Measurements from ENCODE around the gene TRAPPC2B.
A peak's percentile ranks its signal among the peaks of the same experiment; 100 is the strongest.
"Not testable (repeated sequence)": the region's sequence is repeated elsewhere in the genome, so short reads cannot be mapped to it uniquely, and the experiment has no call there.

Gene TRAPPC2B

GRCh38 chr19:57366776-57367175 is 3.4 kb downstream of the TRAPPC2B start:
- H3K9ac ChIP-seq (ENCODE audit: low read depth in 1 of 2, low read length in 2 of 2), result no peak overlapping the region
- H3K4me1 ChIP-seq (ENCODE audit: control insufficient read depth in 2 of 2, insufficient read depth in 2 of 2, low read length in 2 of 2), result peaks cover 5% of the 10 kb centered on the region in 2 donors
- no peak overlapping the region for H3K4me3 ChIP-seq (ENCODE audit: low read length in 2 of 2)
- H3K27me3 ChIP-seq (ENCODE audit: control insufficient read depth in 2 of 2, insufficient read depth in 2 of 2, low read length in 2 of 2), result no peaks in the 10 kb centered on the region
- H3K36me3 ChIP-seq (ENCODE audit: control insufficient read depth in 2 of 2, insufficient read depth in 2 of 2, low read length in 2 of 2), result peaks cover 3 to 6% of the 10 kb centered on the region in 2 donors
- no peak overlapping the region for H3K27ac ChIP-seq (ENCODE audit: low read depth in 2 of 2, low read length in 2 of 2)
- no peaks in the 10 kb centered on the region for H3K9me3 ChIP-seq (ENCODE audit: control insufficient read depth in 2 of 2, low read length in 2 of 2)

GRCh38 chr19:57374179-57374578 is 10.8 kb downstream of the TRAPPC2B start:
- Histone ChIP-seq H3K9me3 (ENCODE audit: control insufficient read depth in 2 of 2, low read length in 2 of 2) (peaks cover 19 to 23% of the 10 kb centered on the region in 2 donors), H3K4me1 (ENCODE audit: control insufficient read depth in 2 of 2, insufficient read depth in 2 of 2, low read length in 2 of 2) (no peaks in the 10 kb centered on the region), H3K9ac (ENCODE audit: low read depth in 1 of 2, low read length in 2 of 2) (no peak overlapping the region), H3K27me3 (ENCODE audit: control insufficient read depth in 2 of 2, insufficient read depth in 2 of 2, low read length in 2 of 2) (no peaks in the 10 kb centered on the region), H3K27ac (ENCODE audit: low read depth in 2 of 2, low read length in 2 of 2) (no peak overlapping the region), H3K4me3 (ENCODE audit: low read length in 2 of 2) (no peak overlapping the region), H3K36me3 (ENCODE audit: control insufficient read depth in 2 of 2, insufficient read depth in 2 of 2, low read length in 2 of 2) (peaks cover 30 to 44% of the 10 kb centered on the region in 2 donors)

GRCh38 chr19:57374647-57375046 is 11.3 kb downstream of the TRAPPC2B start:
- Histone ChIP-seq H3K36me3 (ENCODE audit: control insufficient read depth in 2 of 2, insufficient read depth in 2 of 2, low read length in 2 of 2) (peaks cover 30 to 44% of the 10 kb centered on the region in 2 donors), H3K9me3 (ENCODE audit: control insufficient read depth in 2 of 2, low read length in 2 of 2) (peaks cover 21 to 23% of the 10 kb centered on the region in 2 donors)
- not testable (repeated sequence) for H3K4me3 ChIP-seq (ENCODE audit: low read length in 2 of 2); H3K27ac ChIP-seq (ENCODE audit: low read depth in 2 of 2, low read length in 2 of 2); H3K4me1 ChIP-seq (ENCODE audit: control insufficient read depth in 2 of 2, insufficient read depth in 2 of 2, low read length in 2 of 2); H3K9ac ChIP-seq (ENCODE audit: low read depth in 1 of 2, low read length in 2 of 2); H3K27me3 ChIP-seq (ENCODE audit: control insufficient read depth in 2 of 2, insufficient read depth in 2 of 2, low read length in 2 of 2)

- H3K9me3 ChIP-seq (ENCODE audit: control insufficient read depth in 2 of 2, low read length in 2 of 2), result peaks cover 24 to 26% of the 10 kb centered on the region in 2 donors
- no peaks in the 10 kb centered on the region for H3K4me1 ChIP-seq (ENCODE audit: control insufficient read depth in 2 of 2, insufficient read depth in 2 of 2, low read length in 2 of 2)
- H3K36me3 ChIP-seq (ENCODE audit: control insufficient read depth in 2 of 2, insufficient read depth in 2 of 2, low read length in 2 of 2), result peaks cover 30 to 44% of the 10 kb centered on the region in 2 donors
These were observed 12.8 kb downstream of the TRAPPC2B start for GRCh38 chr19:57376151-57376550.

GRCh38 chr19:57377498-57378146 is 14.3 kb downstream of the TRAPPC2B start:
- no peak overlapping the region for H3K27ac ChIP-seq (ENCODE audit: low read depth in 2 of 2, low read length in 2 of 2)
- H3K27me3 ChIP-seq (ENCODE audit: control insufficient read depth in 2 of 2, insufficient read depth in 2 of 2, low read length in 2 of 2), result no peaks in the 10 kb centered on the region
- no peak overlapping the region for H3K9ac ChIP-seq (ENCODE audit: low read depth in 1 of 2, low read length in 2 of 2)
- H3K4me3 ChIP-seq (ENCODE audit: low read length in 2 of 2), result no peak overlapping the region
- no peaks in the 10 kb centered on the region for H3K4me1 ChIP-seq (ENCODE audit: control insufficient read depth in 2 of 2, insufficient read depth in 2 of 2, low read length in 2 of 2)
- H3K36me3 ChIP-seq (ENCODE audit: control insufficient read depth in 2 of 2, insufficient read depth in 2 of 2, low read length in 2 of 2), result peaks cover 19 to 30% of the 10 kb centered on the region in 2 donors
- H3K9me3 ChIP-seq (ENCODE audit: control insufficient read depth in 2 of 2, low read length in 2 of 2), result peaks cover 24 to 25% of the 10 kb centered on the region in 2 donors

More at GRCh38 chr19:57376151-57376550, 12.8 kb downstream of the TRAPPC2B start:
- Histone ChIP-seq H3K27ac (ENCODE audit: low read depth in 2 of 2, low read length in 2 of 2) (no peak overlapping the region), H3K27me3 (ENCODE audit: control insufficient read depth in 2 of 2, insufficient read depth in 2 of 2, low read length in 2 of 2) (no peaks in the 10 kb centered on the region), H3K9ac (ENCODE audit: low read depth in 1 of 2, low read length in 2 of 2) (no peak overlapping the region), H3K4me3 (ENCODE audit: low read length in 2 of 2) (no peak overlapping the region)

- H3K36me3 ChIP-seq (ENCODE audit: control insufficient read depth in 2 of 2, insufficient read depth in 2 of 2, low read length in 2 of 2), result peaks cover 12 to 15% of the 10 kb centered on the region in 2 donors
- H3K4me3 ChIP-seq (ENCODE audit: low read length in 2 of 2), result no peak overlapping the region
- no peaks in the 10 kb centered on the region for H3K27me3 ChIP-seq (ENCODE audit: control insufficient read depth in 2 of 2, insufficient read depth in 2 of 2, low read length in 2 of 2)
- no peak overlapping the region for H3K27ac ChIP-seq (ENCODE audit: low read depth in 2 of 2, low read length in 2 of 2)
- H3K4me1 ChIP-seq (ENCODE audit: control insufficient read depth in 2 of 2, insufficient read depth in 2 of 2, low read length in 2 of 2), result no peaks in the 10 kb centered on the region
- H3K9me3 ChIP-seq (ENCODE audit: control insufficient read depth in 2 of 2, low read length in 2 of 2), result peaks cover 18 to 22% of the 10 kb centered on the region in 2 donors
- H3K9ac ChIP-seq (ENCODE audit: low read depth in 1 of 2, low read length in 2 of 2), result no peak overlapping the region
These were observed 17.6 kb downstream of the TRAPPC2B start for GRCh38 chr19:57380923-57381322.

GRCh38 chr19:57382806-57383488 is 19.6 kb downstream of the TRAPPC2B start:
- no peaks in the 10 kb centered on the region for H3K27me3 ChIP-seq (ENCODE audit: control insufficient read depth in 2 of 2, insufficient read depth in 2 of 2, low read length in 2 of 2)
- H3K9ac ChIP-seq (ENCODE audit: low read depth in 1 of 2, low read length in 2 of 2), result no peak overlapping the region
- H3K36me3 ChIP-seq (ENCODE audit: control insufficient read depth in 2 of 2, insufficient read depth in 2 of 2, low read length in 2 of 2), result peaks cover 2 to 4% of the 10 kb centered on the region in 2 donors
- H3K4me3 ChIP-seq (ENCODE audit: low read length in 2 of 2), result no peak overlapping the region
- peaks cover 9 to 11% of the 10 kb centered on the region in 2 donors for H3K9me3 ChIP-seq (ENCODE audit: control insufficient read depth in 2 of 2, low read length in 2 of 2)
- H3K4me1 ChIP-seq (ENCODE audit: control insufficient read depth in 2 of 2, insufficient read depth in 2 of 2, low read length in 2 of 2), result no peaks in the 10 kb centered on the region
- H3K27ac ChIP-seq (ENCODE audit: low read depth in 2 of 2, low read length in 2 of 2), result no peak overlapping the region

- Histone ChIP-seq H3K27ac (ENCODE audit: low read depth in 2 of 2, low read length in 2 of 2) (peak overlapping the region; percentile 79 to 87), H3K4me1 (ENCODE audit: control insufficient read depth in 2 of 2, insufficient read depth in 2 of 2, low read length in 2 of 2) (peaks cover 9 to 11% of the 10 kb centered on the region in 2 donors), H3K9me3 (ENCODE audit: control insufficient read depth in 2 of 2, low read length in 2 of 2) (no peaks in the 10 kb centered on the region), H3K4me3 (ENCODE audit: low read length in 2 of 2) (peak overlapping the region; percentile 91 to 96), H3K27me3 (ENCODE audit: control insufficient read depth in 2 of 2, insufficient read depth in 2 of 2, low read length in 2 of 2) (no peaks in the 10 kb centered on the region), H3K9ac (ENCODE audit: low read depth in 1 of 2, low read length in 2 of 2) (peak overlapping the region; percentile 86 to 87), H3K36me3 (ENCODE audit: control insufficient read depth in 2 of 2, insufficient read depth in 2 of 2, low read length in 2 of 2) (peaks cover 4 to 12% of the 10 kb centered on the region in 2 donors)
These were observed 25.9 kb downstream of the TRAPPC2B start for GRCh38 chr19:57389194-57389729.

- H3K27me3 ChIP-seq (ENCODE audit: control insufficient read depth in 2 of 2, insufficient read depth in 2 of 2, low read length in 2 of 2), result no peaks in the 10 kb centered on the region
- H3K9ac ChIP-seq (ENCODE audit: low read depth in 1 of 2, low read length in 2 of 2), result peak within 1 kb of the TSS; percentile 86 to 87
- H3K4me3 ChIP-seq (ENCODE audit: low read length in 2 of 2), result peak within 1 kb of the TSS; percentile 91 to 96
- peaks cover 0 to 2% of the 10 kb centered on the region in 2 donors for H3K9me3 ChIP-seq (ENCODE audit: control insufficient read depth in 2 of 2, low read length in 2 of 2)
- peak within 1 kb of the TSS; percentile 79 to 87 for H3K27ac ChIP-seq (ENCODE audit: low read depth in 2 of 2, low read length in 2 of 2)
- peaks cover 9 to 11% of the 10 kb centered on the region in 2 donors for H3K4me1 ChIP-seq (ENCODE audit: control insufficient read depth in 2 of 2, insufficient read depth in 2 of 2, low read length in 2 of 2)
- peaks cover 7 to 19% of the 10 kb centered on the region in 2 donors for H3K36me3 ChIP-seq (ENCODE audit: control insufficient read depth in 2 of 2, insufficient read depth in 2 of 2, low read length in 2 of 2)
These were observed 26.6 kb downstream of the TRAPPC2B start, which contains the start of gene ZNF548 for GRCh38 chr19:57389730-57390598. Gene ZNF548, plus strand, starts transcription at chr19:57389854. Its CDS starts 246 bp downstream, at chr19:57390100.
